GM12801 (cell line): ENCODE data around the gene ZMYND8.

Source experiments
- TF ChIP-seq, protein P1 (sequence below): IDR thresholded peaks from one replicate; pipeline ENCODE4 v1.5.1; 2011; ENCODE audit warnings: control low read depth; ENCODE audit not compliant: insufficient read length; ENCODE audit errors: extremely low read depth

The ZMYND8 gene

DNA sequence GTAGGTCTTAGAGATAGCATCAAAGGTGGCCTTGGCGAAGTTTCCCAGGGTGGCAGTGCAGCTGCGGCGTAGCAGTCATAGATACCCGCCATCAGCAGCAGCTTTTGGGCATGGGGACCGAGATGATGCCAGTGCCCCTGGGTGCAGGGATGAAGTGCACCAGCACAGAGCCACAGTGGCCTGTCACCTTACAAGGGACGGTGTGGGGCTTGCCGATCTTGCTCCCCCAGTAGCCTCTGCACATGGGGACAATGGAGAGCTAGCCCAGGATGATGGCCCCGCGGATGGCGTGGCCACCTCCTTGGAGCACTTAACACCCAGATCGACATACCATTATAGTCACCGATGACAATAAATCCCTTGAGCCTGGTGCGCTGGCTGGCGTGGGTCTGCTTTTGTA is 195.5 kb downstream of the ZMYND8 start:
- TF ChIP-seq, protein P1, sequence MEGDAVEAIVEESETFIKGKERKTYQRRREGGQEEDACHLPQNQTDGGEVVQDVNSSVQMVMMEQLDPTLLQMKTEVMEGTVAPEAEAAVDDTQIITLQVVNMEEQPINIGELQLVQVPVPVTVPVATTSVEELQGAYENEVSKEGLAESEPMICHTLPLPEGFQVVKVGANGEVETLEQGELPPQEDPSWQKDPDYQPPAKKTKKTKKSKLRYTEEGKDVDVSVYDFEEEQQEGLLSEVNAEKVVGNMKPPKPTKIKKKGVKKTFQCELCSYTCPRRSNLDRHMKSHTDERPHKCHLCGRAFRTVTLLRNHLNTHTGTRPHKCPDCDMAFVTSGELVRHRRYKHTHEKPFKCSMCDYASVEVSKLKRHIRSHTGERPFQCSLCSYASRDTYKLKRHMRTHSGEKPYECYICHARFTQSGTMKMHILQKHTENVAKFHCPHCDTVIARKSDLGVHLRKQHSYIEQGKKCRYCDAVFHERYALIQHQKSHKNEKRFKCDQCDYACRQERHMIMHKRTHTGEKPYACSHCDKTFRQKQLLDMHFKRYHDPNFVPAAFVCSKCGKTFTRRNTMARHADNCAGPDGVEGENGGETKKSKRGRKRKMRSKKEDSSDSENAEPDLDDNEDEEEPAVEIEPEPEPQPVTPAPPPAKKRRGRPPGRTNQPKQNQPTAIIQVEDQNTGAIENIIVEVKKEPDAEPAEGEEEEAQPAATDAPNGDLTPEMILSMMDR = no peak

DNA sequence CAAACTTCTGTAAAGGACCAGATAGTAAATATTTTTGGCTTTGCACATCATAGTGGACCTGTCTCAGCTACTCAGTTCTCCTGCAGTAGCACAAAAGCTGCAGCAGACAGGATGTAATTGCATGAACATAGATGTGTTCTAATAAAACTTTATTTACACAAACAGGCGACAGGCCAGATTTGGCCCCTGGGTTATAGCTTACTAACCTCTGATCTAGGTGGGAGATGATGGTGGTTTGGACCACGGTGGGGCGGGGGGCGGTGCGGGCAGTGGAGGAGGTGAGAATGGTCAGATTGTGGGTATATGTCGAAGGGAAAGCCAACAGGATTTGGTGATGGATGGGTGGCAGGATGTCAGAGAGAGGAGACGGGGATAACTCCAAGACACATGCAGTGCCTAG is 196.3 kb downstream of the ZMYND8 start:
- TF ChIP-seq, protein P1 = no peak
